ENCODE results near the gene SORCS2. TPM values are rescaled to one million over a fixed set of nuclear protein-coding genes. Genes with fewer than 3 reads are reported as not detected.

SORCS2 gene
- total and polyA plus RNA-seq, 2 of the 13 experiments (the other 11 are each of a cell fraction or from before 2014, with no cell fraction given) = 0.82 to 1.0 TPM

- H2AFZ ChIP-seq (ENCODE audit: low read length) = no peak overlapping the region
- ATAC-seq (no peak), DNase-seq (ENCODE audit: low spot score) (no peak), FAIRE-seq (no peak)
- no peak overlapping the region for H3K4me2 ChIP-seq (ENCODE audit: low read depth, low read length)
- 87% methylated on average over 7 of the region's 15 CpGs for WGBS (ENCODE audit: low lambda C conversion rate)
- ChIA-PET CTCF (ENCODE audit: low intra/inter-chr PET ratio, low total read pairs) (no interaction called here), POLR2A (no interaction called here)
- H3K9ac ChIP-seq (ENCODE audit: insufficient read depth, low read depth, low read length) = no peak overlapping the region
- BruUV-seq (replicated peaks) = no TSS peak
- no peaks in the 10 kb centered on the region for H3K79me2 ChIP-seq (ENCODE audit: insufficient read depth, low read length)
- peaks cover 0 to 10% of the 10 kb centered on the region in 2 experiments; a peak in 3 of 5 replicates for H3K27me3 ChIP-seq (ENCODE audit: control insufficient read depth in 1 of 2, insufficient read depth in 2 of 2, low read length in 2 of 2)
- H4K20me1 ChIP-seq (ENCODE audit: insufficient read depth, low read length) = no peaks in the 10 kb centered on the region
- no peaks in the 10 kb centered on the region for H3K36me3 ChIP-seq (replicated peaks in 1 of 2; ENCODE audit: control insufficient read depth in 1 of 2, insufficient read depth in 2 of 2, low read length in 2 of 2)
- in situ Hi-C loops (cut with HindIII; ENCODE audit: extremely low pct_ligation_motif_present, low pct_unique_long_range_greater_than_20kb) (no loop called here), intact Hi-C loops (cut with micrococcal nuclease; ENCODE audit: unreplicated experiment) (no loop called here)
- H3K4me3 ChIP-seq (replicated peaks in 1 of 3; ENCODE audit: insufficient read depth in 1 of 3, low read depth in 2 of 3, low read length in 3 of 3) = no peak overlapping the region
- no peaks in the 10 kb centered on the region; the same call in 1 of the 2 replicates for H3K4me1 ChIP-seq (ENCODE audit: insufficient read depth, low read length)
- no peak for TF ChIP-seq TAF15 (IDR thresholded peaks at IDR 0.05; ENCODE audit: low read depth, low read length, poor library complexity, severe bottlenecking)
- TF ChIP-seq PBX2 (CRISPR knock-in tag; IDR thresholded peaks at IDR 0.05) = no peak
- TF ChIP-seq GABPB1 (CRISPR knock-in tag; IDR thresholded peaks at IDR 0.05) = no peak
- TF ChIP-seq, protein P1, sequence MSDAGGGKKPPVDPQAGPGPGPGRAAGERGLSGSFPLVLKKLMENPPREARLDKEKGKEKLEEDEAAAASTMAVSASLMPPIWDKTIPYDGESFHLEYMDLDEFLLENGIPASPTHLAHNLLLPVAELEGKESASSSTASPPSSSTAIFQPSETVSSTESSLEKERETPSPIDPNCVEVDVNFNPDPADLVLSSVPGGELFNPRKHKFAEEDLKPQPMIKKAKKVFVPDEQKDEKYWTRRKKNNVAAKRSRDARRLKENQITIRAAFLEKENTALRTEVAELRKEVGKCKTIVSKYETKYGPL (CRISPR knock-in tag; IDR thresholded peaks at IDR 0.05) = no peak
- no peak for TF ChIP-seq NPAS2 (CRISPR knock-in tag; IDR thresholded peaks at IDR 0.05; ENCODE audit: borderline replicate concordance)
- TF ChIP-seq ZNF678 (CRISPR knock-in tag; IDR thresholded peaks at IDR 0.05) = no peak
- no peak for TF ChIP-seq RELA (CRISPR knock-in tag; IDR thresholded peaks at IDR 0.05)
- TF ChIP-seq, protein P2, sequence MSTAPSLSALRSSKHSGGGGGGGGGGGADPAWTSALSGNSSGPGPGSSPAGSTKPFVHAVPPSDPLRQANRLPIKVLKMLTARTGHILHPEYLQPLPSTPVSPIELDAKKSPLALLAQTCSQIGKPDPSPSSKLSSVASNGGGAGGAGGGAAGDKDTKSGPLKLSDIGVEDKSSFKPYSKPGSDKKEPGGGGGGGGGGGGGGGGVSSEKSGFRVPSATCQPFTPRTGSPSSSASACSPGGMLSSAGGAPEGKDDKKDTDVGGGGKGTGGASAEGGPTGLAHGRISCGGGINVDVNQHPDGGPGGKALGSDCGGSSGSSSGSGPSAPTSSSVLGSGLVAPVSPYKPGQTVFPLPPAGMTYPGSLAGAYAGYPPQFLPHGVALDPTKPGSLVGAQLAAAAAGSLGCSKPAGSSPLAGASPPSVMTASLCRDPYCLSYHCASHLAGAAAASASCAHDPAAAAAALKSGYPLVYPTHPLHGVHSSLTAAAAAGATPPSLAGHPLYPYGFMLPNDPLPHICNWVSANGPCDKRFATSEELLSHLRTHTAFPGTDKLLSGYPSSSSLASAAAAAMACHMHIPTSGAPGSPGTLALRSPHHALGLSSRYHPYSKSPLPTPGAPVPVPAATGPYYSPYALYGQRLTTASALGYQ (CRISPR knock-in tag; IDR thresholded peaks at IDR 0.05) = no peak
- no peak for TF ChIP-seq ZNF776 (CRISPR knock-in tag; IDR thresholded peaks at IDR 0.05)
- TF ChIP-seq GFI1 (CRISPR knock-in tag; IDR thresholded peaks at IDR 0.05; ENCODE audit: borderline replicate concordance) = no peak
- no peak for TF ChIP-seq ZNF691 (CRISPR knock-in tag; IDR thresholded peaks at IDR 0.05; ENCODE audit: borderline replicate concordance, low read depth)
- TF ChIP-seq THAP11 (CRISPR knock-in tag; IDR thresholded peaks at IDR 0.05) = no peak
- H3K27ac ChIP-seq (ENCODE audit: extremely low read length, insufficient read depth, low read length) = no peak overlapping the region
- no peaks in the 10 kb centered on the region for H3K9me3 ChIP-seq (ENCODE audit: low read length)
Observed at GRCh38 chr4:7442574-7443162, 250.3 kb downstream of the SORCS2 start.
